DOHH2 (cell line): ENCODE measurements around the gene CDC26.

Experiments
- H3F3A ChIP-seq: fragments of 200-600 bp; sonication (generic), shearing (Covaris generic); 2 replicates; pipeline ENCODE4 v1.6.0; 2016; ENCODE audit warnings: antibody characterized with exemption, mild to moderate bottlenecking; ENCODE audit not compliant: control insufficient read depth, insufficient read depth
- H3K27ac ChIP-seq: fragments of 200-600 bp; sonication (generic); 2 replicates; pipeline ENCODE4 v1.5.1; 2014; ENCODE audit warnings: low read depth, mild to moderate bottlenecking, low read length, moderate library complexity
- H3K27me3 ChIP-seq: fragments of 200-600 bp; sonication (generic); 2 replicates; pipeline ENCODE4 v1.6.1; 2014; ENCODE audit warnings: mild to moderate bottlenecking, low read length, mixed read lengths; ENCODE audit not compliant: control insufficient read depth
- H3K36me3 ChIP-seq: fragments of 200-600 bp; sonication (generic); 2 replicates; pipeline ENCODE4 v1.6.1; 2014; ENCODE audit warnings: mild to moderate bottlenecking, low read length, moderate library complexity, mixed read lengths; ENCODE audit not compliant: control insufficient read depth
- H3K4me1 ChIP-seq: fragments of 200-600 bp; sonication (generic); 2 replicates; pipeline ENCODE4 v1.6.1; 2014; ENCODE audit warnings: mild to moderate bottlenecking, low read length, mixed read lengths; ENCODE audit not compliant: control insufficient read depth
- H3K4me2 ChIP-seq: fragments of 200-600 bp; sonication (generic); 2 replicates; pipeline ENCODE4 v1.6.0; 2014; ENCODE audit warnings: mild to moderate bottlenecking, low read length, moderate library complexity
- H3K4me3 ChIP-seq: fragments of 200-600 bp; sonication (generic); 2 replicates; pipeline ENCODE4 v1.5.1; 2014; ENCODE audit warnings: mild to moderate bottlenecking, low read length, mixed read lengths
- H3K79me2 ChIP-seq: fragments of 200-600 bp; sonication (generic); 2 replicates; pipeline ENCODE4 v1.6.1; 2014; ENCODE audit warnings: mild to moderate bottlenecking, low read length, mixed read lengths; ENCODE audit not compliant: control insufficient read depth
- H3K9me2 ChIP-seq: fragments of 200-600 bp; sonication (generic); replicated peaks from 2 replicates; pipeline ENCODE4 v1.6.1; 2014; ENCODE audit warnings: mild to moderate bottlenecking, low read length, mixed read lengths; ENCODE audit not compliant: control insufficient read depth
- H3K9me3 ChIP-seq: fragments of 200-600 bp; sonication (generic); 2 replicates; pipeline ENCODE4 v1.6.1; 2014; ENCODE audit warnings: antibody characterized with exemption, low read length, mixed read lengths; ENCODE audit not compliant: control insufficient read depth, insufficient read depth
- H4K20me1 ChIP-seq: fragments of 200-600 bp; sonication (generic); 2 replicates; pipeline ENCODE4 v1.6.0; 2014; ENCODE audit warnings: low read depth, mild to moderate bottlenecking, antibody characterized with exemption, low read length, moderate library complexity; ENCODE audit not compliant: control insufficient read depth, insufficient read depth
- CTCF ChIP-seq: fragments of 200-600 bp; sonication (generic); IDR thresholded peaks from one replicate; pipeline ENCODE4 v1.5.1; 2014; ENCODE audit warnings: antibody characterized with exemption, mild to moderate bottlenecking, low read depth, low read length; ENCODE audit not compliant: poor library complexity, severe bottlenecking
- EZH2phosphoT487 ChIP-seq: fragments of 200-600 bp; sonication (generic); IDR thresholded peaks from 2 replicates; pipeline ENCODE4 v1.6.1; 2017; ENCODE audit warnings: borderline replicate concordance, mild to moderate bottlenecking, antibody characterized with exemption, low read length, moderate library complexity, mixed read lengths

The CDC26 gene

GRCh38 chr9:113313261-113313660, 37.9 kb upstream of the CDC26 start:
- Histone ChIP-seq H3K9me3 (no peaks in the 10 kb centered on the region), H3K4me1 (no peaks in the 10 kb centered on the region), H3K27me3 (peaks cover 10% of the 10 kb centered on the region; the same call in 1 of the 2 replicates), H3F3A (no peaks in the 10 kb centered on the region), H3K4me3 (no peak overlapping the region), H3K36me3 (no peaks in the 10 kb centered on the region), H3K4me2 (no peak overlapping the region), H4K20me1 (no peaks in the 10 kb centered on the region), H3K9me2 (no peaks in the 10 kb centered on the region), H3K79me2 (no peaks in the 10 kb centered on the region), H3K27ac (no peak overlapping the region)
- TF ChIP-seq EZH2phosphoT487 (no peak), CTCF (no peak)

GRCh38 chr9:113311961-113312360, 36.6 kb upstream of the CDC26 start:
- Histone ChIP-seq H4K20me1 (no peaks in the 10 kb centered on the region), H3F3A (no peaks in the 10 kb centered on the region), H3K9me2 (no peaks in the 10 kb centered on the region), H3K27ac (no peak overlapping the region), H3K27me3 (peaks cover 6% of the 10 kb centered on the region; the same call in 1 of the 2 replicates), H3K36me3 (no peaks in the 10 kb centered on the region), H3K79me2 (no peaks in the 10 kb centered on the region), H3K4me3 (no peak overlapping the region), H3K4me2 (no peak overlapping the region), H3K4me1 (no peaks in the 10 kb centered on the region), H3K9me3 (no peaks in the 10 kb centered on the region)
- no peak for TF ChIP-seq CTCF
- no peak for TF ChIP-seq EZH2phosphoT487

GRCh38 chr9:113310538-113310937, 35.2 kb upstream of the CDC26 start:
- no peak overlapping the region for H3K4me3 ChIP-seq
- no peaks in the 10 kb centered on the region for H3K9me2 ChIP-seq
- H3F3A ChIP-seq = no peaks in the 10 kb centered on the region
- H3K9me3 ChIP-seq = no peaks in the 10 kb centered on the region
- no peak overlapping the region for H3K27ac ChIP-seq
- H3K36me3 ChIP-seq = no peaks in the 10 kb centered on the region
- H4K20me1 ChIP-seq = no peaks in the 10 kb centered on the region
- no peaks in the 10 kb centered on the region for H3K4me1 ChIP-seq
- H3K4me2 ChIP-seq = no peak overlapping the region
- no peaks in the 10 kb centered on the region for H3K79me2 ChIP-seq
- TF ChIP-seq EZH2phosphoT487 (no peak), CTCF (no peak)
- peaks cover 3% of the 10 kb centered on the region; the same call in 1 of the 2 replicates for H3K27me3 ChIP-seq
